ENCODE measurements around the gene ORC3.

GRCh38 chr6:87656857-87657256 lies 66.9 kb downstream of the ORC3 start:
- TF ChIP-seq CTCF (IDR thresholded peaks at IDR 0.05) (no peak), POLR2A (IDR thresholded peaks at IDR 0.05) (no peak)
